T-helper 2 cell treated with Interferon-gamma antibody and Interleukin-4, amounts not matched to agents 100 ng/mL and 5 ng/mL, for 36 hours (primary cell): Measurements from ENCODE around the gene TMEM245. TPM values are rescaled to one million over a fixed set of nuclear protein-coding genes. Genes with fewer than 3 reads are reported as not detected.

Experiments
- intact Hi-C: fragments of 100-400 bp; cut with micrococcal nuclease; formaldehyde crosslinking; loops from one replicate; pipeline ENCODE4 v1.15.1; 2023
- total RNA-seq: library from RNA; stranded (reverse); gene quantifications from 2 replicates; pipeline ENCODE4 v1.2.3, GENCODE V29; 2022

Gene TMEM245
- total RNA-seq, 1 donor from 2014 or later, result 33.5 TPM

DNA sequence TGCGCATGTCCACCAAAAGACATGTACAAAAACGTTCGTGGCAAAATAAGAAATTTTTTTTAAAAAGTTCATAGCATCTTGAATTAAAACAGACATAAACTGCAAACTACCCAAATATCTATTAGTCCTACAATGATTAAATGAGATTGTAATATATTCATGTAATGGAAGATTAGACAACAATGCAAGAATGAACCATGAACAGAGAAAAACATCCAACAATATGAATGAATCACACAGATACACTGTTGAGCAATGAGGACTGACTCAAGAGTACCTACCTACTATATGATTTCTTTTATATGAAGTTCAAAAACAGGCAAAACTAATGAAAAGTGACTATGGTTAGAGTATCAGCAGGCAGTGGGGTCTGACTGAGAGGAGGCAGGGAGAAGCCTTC, 88.5 kb downstream of the TMEM245 start:
- intact Hi-C loops, result no loop called here

DNA sequence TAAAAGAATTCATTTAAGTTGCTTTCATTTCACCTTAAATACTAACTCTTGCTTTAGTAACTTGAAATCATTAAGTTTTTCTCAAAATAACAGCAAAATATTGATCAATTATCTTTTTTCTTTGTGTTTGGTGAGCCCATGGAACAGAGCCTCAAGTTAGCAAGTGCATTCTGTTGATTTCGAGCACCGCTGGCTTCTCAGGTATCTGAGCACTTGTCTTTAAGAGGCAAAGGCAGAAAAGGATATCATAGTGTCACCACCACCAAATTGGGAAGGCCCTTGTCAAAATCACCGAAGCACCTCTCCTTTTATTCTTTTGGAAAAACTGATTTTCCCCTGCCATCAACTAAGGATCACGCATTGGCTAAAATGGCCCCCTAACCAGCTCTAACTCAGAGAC, 89.3 kb downstream of the TMEM245 start:
- intact Hi-C loops, result no loop called here

DNA sequence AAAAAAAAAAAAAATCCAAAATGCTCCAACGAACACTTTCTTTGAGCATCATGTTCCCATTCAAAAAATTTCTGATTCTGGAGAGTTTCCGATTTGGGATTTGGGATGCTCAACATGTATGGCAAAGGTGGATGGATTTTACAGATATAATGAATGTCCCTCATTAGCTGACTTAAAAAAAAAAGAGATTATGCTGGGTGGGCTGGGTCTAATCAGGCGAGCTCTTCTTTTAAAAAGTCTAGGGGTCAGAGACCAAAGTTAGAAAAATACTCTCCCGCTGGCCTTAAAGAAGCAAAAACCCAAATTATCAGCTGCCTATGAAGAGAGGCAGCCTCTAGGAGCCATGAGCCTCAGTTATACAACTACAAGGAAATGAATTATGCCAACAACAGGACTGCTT, 91.3 kb downstream of the TMEM245 start:
- intact Hi-C loops, result no loop called here

- intact Hi-C loops, result no loop called here
Observed at GRCh38 chr9:109027176-109027575, 92.6 kb downstream of the TMEM245 start.

DNA sequence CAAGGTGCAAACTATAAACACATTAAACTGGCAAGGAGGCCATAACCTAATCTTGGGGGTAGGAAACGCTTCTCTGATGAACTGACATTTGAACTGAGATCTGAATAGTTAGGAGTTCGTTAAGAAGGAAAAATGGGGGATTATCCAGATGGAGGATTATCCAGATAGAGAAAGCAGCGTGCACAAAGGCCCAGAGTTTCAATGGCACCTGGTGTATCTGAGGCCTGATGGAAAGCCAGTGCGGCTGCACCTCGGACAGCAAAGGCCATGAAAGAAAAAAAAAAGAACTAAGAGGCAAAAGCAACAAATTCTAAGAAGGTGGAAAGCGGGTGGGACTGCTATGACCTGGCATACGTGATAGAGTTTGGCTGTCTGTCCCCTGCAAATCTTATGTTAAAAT, 93.4 kb downstream of the TMEM245 start:
- intact Hi-C loops, result no loop called here

GRCh38 chr9:109022873-109023272, 96.9 kb downstream of the TMEM245 start:
- intact Hi-C loops, result no loop called here

DNA sequence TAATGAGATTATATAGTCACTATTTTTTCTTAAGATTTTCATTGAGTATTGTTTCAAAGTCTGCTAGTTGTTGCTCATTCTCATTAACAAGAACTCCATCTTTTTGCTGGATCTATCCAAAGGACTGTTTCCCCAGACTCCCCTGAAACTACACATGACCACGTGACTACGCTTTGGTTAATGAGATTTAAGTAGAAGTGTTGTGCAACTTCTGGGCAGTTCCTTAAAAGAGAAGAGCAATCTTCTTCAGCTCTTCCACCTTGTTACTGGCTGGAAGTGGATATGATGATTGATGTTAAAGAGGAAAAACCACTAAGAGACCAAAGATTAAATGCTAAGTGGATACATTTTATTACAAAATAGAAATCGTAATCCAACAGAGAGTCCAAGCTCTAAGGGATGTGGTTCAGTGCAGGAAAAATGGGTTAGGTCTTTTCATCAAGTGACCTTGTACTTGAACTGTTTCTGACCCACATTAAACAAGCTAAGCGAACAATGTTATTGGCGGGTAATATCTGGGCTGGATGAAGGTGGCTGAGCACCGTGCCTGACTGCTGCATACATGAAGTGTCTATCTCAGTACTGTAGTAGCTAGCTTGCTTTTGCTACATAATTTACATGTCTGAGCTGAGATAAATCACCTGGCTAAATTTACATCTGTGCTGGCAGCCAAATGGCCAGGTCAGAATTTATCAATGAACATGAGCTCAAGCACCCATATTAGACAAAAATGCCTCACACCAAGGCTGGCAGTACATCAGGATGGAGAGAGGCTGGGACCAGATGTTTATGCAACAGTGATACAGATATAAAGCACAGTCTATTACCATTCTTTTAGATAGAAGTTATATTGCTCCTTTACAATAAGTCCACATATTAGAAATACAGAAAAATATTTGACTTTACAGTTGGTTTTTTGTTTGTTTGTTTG, 98.9 kb downstream of the TMEM245 start:
- intact Hi-C loops, result no loop called here

- intact Hi-C loops, result no loop called here
Observed at GRCh38 chr9:109020113-109020512, 99.6 kb downstream of the TMEM245 start.

DNA sequence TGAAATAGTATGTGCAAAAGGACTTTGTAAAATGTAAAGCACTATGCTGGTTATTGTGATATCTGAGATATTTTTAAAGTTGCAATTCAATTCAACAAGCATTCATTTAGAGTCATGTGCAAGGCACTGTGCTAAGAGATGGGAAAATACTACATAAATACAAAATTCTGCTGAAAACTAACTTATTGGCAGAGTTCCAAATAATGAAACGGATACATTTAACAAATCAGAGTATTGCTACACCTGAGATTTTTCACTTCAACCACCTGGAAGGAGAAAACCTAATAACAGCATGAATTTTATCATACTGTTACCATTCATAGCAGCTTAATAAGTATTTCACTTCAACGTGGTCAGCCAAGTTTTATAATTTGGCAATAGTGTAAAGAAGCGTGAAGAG, 100.3 kb downstream of the TMEM245 start:
- intact Hi-C loops, result loop anchor here (10.0 kb wide), 1 partner anchor 1235 kb away; the partner anchor contains the start of gene TXN

GRCh38 chr9:109017493-109017892, 102.3 kb downstream of the TMEM245 start:
- intact Hi-C loops, result loop anchor here (10.0 kb wide), 1 partner anchor 1237 kb away; the partner anchor contains the start of gene TXN

- intact Hi-C loops, result loop anchor here (10.0 kb wide), 1 partner anchor 1238 kb away; the partner anchor contains the start of gene TXN
Observed at GRCh38 chr9:109017061-109017460, 102.7 kb downstream of the TMEM245 start.

DNA sequence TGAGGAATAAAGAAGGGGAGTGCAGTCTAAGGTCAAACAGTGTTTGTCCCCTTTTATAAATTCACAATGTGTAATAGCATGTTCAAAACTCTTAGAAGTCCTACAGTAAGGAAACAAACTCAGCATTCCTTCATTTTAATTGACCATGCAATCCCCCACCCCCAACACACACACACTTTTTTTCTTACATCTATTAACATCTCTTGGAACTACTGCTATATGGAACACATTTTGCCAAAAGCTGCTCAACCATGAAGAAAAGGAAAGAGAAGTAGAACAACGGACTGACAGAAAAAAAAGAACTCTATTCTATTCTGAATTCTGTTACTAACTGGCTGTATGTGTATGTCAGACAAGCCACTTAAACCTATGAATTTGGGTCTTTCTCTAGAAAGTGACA, 103.6 kb downstream of the TMEM245 start:
- intact Hi-C loops, result loop anchor here (10.0 kb wide), 1 partner anchor 1239 kb away; the partner anchor contains the start of gene TXN

GRCh38 chr9:109014608-109015280, 105.0 kb downstream of the TMEM245 start:
- intact Hi-C loops, result loop anchor here (5.0 to 10.0 kb wide), 3 partner anchors 88 to 1240 kb away; partner anchors contain the start of gene TXN

GRCh38 chr9:109013679-109014607, 105.8 kb downstream of the TMEM245 start:
- intact Hi-C loops, result loop anchor here (1.0 to 10.0 kb wide), 5 partner anchors 80 to 1241 kb away; partner anchors contain the start of genes ABITRAM, ELP1 and TXN

DNA sequence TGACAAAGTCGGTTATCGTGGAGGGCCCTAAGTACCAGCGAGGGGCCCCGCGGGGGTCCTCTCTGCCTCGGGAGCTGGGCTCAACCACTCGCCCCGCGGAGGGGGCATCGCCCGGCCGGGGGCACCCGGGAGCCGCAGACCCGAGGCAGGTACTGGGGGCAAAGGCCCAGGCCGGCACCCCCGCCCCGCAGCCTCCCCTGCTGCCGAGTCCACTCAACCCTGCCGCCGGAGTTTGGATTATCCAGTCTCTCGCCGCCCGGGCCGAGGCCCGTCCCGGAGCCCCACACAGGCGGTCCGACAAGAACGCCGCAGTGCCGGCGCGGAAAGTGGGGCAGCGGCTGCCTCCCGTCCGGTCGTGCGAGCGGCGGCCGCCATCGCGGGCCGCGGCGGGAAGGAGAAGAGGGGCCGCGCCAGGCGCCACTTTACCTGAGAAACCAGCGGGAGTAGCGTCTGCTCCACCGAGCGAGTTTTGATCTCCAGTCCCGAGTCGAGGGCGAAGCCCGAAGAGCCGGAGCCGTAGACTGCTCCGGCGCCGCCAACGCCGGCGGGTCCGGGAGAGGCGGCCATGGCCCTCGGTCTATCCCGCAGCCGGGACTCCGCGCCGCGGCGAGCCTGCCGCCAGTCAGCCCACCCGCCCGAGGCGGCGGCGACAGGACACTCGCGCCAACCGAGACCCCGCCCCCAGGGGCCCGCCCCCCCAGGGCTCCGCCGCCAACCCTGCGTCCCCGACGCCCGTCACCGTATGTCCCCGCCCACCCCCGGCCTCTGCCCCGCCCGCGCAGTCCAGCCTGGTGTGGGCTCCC, 106.7 kb downstream of the TMEM245 start, which contains the start of gene CTNNAL1:
Gene CTNNAL1 (minus strand): TSS at position 624 of the 803 bp plus-strand sequence. CDS start 57 bp downstream, at position 567.
- intact Hi-C loops, result loop anchor here (1.0 to 10.0 kb wide), 5 partner anchors 79 to 1242 kb away; partner anchors contain the start of genes ABITRAM, ELP1 and TXN

DNA sequence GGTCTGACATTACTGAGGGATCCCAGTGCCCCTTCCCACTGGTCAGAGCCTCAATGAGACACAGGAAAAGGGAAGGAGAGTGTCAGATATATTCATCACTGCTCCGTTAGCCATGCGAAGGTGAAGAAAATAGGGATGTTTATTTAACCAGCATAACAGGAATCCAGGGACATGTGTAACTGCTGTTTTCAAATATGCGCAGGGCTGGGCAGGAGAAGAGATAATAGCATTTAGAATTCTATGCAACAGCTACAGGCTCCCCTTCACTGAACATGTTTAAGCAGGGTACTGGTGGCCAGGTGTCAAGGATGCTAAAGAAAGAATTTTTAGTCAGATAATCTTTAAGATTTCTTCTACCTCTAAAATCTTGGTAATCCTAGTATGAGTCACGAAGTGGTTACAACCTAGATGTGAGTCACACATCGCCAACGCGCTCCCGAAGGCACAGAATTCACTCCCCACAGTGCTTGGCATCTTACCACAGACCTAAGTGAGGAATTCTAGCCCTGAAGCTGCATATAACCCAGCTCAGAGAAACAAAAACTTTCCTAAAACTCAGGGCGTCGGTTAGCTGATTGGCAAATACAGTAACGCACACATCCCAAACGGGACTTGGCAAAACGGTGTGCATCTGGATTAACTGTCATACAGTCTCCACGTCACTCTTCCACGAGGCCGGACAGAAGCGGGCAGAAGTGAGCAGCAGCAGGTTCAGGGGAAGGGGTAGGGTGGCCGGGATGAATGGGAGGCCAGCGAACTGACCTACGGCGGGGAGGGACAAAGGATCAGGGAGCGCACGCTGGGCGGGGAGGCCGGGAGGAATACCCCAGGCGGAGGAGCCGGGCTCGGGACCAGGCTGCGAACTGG, 107.5 kb downstream of the TMEM245 start:
- intact Hi-C loops, result loop anchor here (5.0 to 10.0 kb wide), 3 partner anchors 90 to 1243 kb away; partner anchors contain the start of gene TXN

DNA sequence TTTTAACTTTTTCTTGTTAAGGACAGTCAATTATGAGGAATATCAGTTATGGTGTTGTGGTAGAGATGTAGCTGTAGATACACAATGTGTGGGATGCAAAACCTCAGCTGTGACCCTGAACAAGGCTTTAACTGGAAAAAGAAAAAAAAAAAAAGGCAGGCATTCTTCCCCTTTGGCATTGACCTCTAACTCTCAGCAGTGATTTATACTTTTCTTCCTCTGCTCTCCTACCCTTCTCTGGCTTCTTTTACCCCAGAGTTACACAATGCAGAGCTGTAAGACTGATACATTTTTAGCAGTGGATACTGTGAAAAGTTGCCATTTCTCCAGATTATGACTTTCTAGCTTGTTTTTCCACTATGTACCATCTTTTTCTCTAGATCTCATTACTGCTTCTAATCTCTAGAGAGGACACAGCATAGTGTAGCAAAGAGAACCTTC, 108.5 kb downstream of the TMEM245 start:
- intact Hi-C loops, result loop anchor here (5.0 to 10.0 kb wide), 3 partner anchors 91 to 1244 kb away; partner anchors contain the start of gene TXN

DNA sequence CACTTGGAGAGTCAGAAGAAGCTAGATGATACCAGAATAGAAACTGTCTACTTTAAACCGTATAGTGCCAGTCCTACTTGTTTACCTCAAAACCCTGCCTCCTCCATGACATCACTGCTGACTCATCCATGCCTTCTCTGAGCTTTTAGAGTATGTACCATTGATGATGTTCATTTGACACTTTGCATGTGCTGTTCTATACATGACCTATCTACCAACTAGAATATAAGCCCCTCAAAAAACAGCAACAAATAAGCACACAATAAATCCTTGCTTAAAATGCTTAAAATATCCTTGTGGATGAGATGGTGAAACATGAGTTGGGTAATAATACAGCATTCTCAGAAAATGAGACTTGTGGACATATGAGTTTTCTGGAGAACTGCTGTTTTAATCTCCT, 109.0 kb downstream of the TMEM245 start:
- intact Hi-C loops, result loop anchor here (5.0 to 10.0 kb wide), 3 partner anchors 92 to 1244 kb away; partner anchors contain the start of gene TXN
